Measurements from ENCODE around the gene SMNDC1.

Gene SMNDC1

GRCh38 chr10:110244550-110244949 lies 60.2 kb downstream of the SMNDC1 start:
- DNase-seq = no peak

GRCh38 chr10:110242511-110242910 lies 62.2 kb downstream of the SMNDC1 start:
- no peak for DNase-seq

- DNase-seq = no peak
Observed at GRCh38 chr10:110241841-110242240, 62.9 kb downstream of the SMNDC1 start.

- DNase-seq = no peak
Observed at GRCh38 chr10:110241407-110241806, 63.3 kb downstream of the SMNDC1 start.
